K562 (cell line): ENCODE measurements around the gene FBXL22. TPM values are rescaled to one million over a fixed set of nuclear protein-coding genes. Genes with fewer than 3 reads are reported as not detected.

Source experiments
- ATAC-seq: fragments of 200-7000 bp; cut with Tn5 transposase; 3 replicates; pipeline ENCODE4 v1.9.1; 2020; ENCODE audit warnings: moderate library complexity
- BruUV-seq: library from RNA; stranded (reverse); fragments of 400-500 nt; replicated peaks from 2 replicates; lab custom pipeline; 2021; lab: Mats Ljungman, UMichigan
- CTCF ChIA-PET: fragments of 300-600 bp; formaldehyde crosslinking; extraction: SDS; loops from one replicate; lab custom pipeline; 2021; ENCODE audit warnings: low intra/inter-chr PET ratio; lab: Yijun Ruan, JAX
- POLR2A ChIA-PET: fragments of 300-600, 350-650 bp; sonication (Branson Sonifier 250); formaldehyde crosslinking; extraction: SDS; loops from one replicate; lab custom pipeline; 2021; ENCODE audit warnings: antibody characterized with exemption, inconsistent platforms; lab: Yijun Ruan, JAX
- DNase-seq, 4 experiments: peaks; one replicate each; pipeline versions ENCODE4 v3.0.0 to v3.0.0-alpha.2; 2011 to 2018; ENCODE audit warnings: low spot score in 3 of 4, mixed read lengths in 3 of 4; ENCODE audit errors: extremely low read depth in 1 of 4
- FAIRE-seq: peaks from 2 replicates; lab custom pipeline; 2011; peaks lifted over from hg19 to GRCh38; lab: Jason Lieb, UNC
- H2AFZ ChIP-seq: 2 replicates; pipeline ENCODE4 v1.6.0; 2011; ENCODE audit warnings: low read depth, low read length, control low read depth, inconsistent platforms
- H3K27ac ChIP-seq: fragments of 200-600 bp; 3 replicates; pipeline ENCODE4 v1.8.0; 2011; ENCODE audit warnings: low read depth, mild to moderate bottlenecking, control low read depth, inconsistent platforms, low read length, moderate library complexity, mixed read lengths; ENCODE audit errors: extremely low read depth
- H3K27me3 ChIP-seq, 2 experiments: fragments of 300-600 bp in 1 of 2; 2 replicates in 1 of 2; 3 replicates in 1 of 2; pipeline versions ENCODE4 v1.6.0 to v1.8.0; 2011; ENCODE audit warnings: inconsistent platforms in 2 of 2, low read length in 2 of 2, mild to moderate bottlenecking in 1 of 2, mixed read lengths in 1 of 2, moderate library complexity in 1 of 2; ENCODE audit not compliant: control insufficient read depth in 2 of 2, insufficient read depth in 2 of 2
- H3K36me3 ChIP-seq: fragments of 300-600 bp; 3 replicates; pipeline ENCODE4 v1.8.0; 2011; ENCODE audit warnings: mild to moderate bottlenecking, low read length, inconsistent platforms; ENCODE audit not compliant: control insufficient read depth, insufficient read depth
- H3K4me1 ChIP-seq, 2 experiments: fragments of 200-600 bp in 1 of 2; replicated peaks in 1 of 2; 2 replicates in 1 of 2; 3 replicates in 1 of 2; pipeline versions ENCODE4 v1.5.1 to v1.8.0; 2011; ENCODE audit warnings: inconsistent platforms in 2 of 2, low read length in 2 of 2, mild to moderate bottlenecking in 1 of 2, mixed read lengths in 1 of 2, moderate library complexity in 1 of 2; ENCODE audit not compliant: control insufficient read depth in 2 of 2, insufficient read depth in 2 of 2
- H3K4me2 ChIP-seq: 2 replicates; pipeline ENCODE4 v1.6.1; 2011; ENCODE audit warnings: low read length, control low read depth, inconsistent platforms, mixed read lengths; ENCODE audit not compliant: insufficient read depth
- H3K4me3 ChIP-seq: fragments of 200-600 bp; sonication (generic), shearing (Covaris generic); 2 replicates; pipeline ENCODE4 v1.5.1; 2016; ENCODE audit warnings: control low read depth, inconsistent platforms
- H3K79me2 ChIP-seq: fragments of 200-600 bp; 3 replicates; pipeline ENCODE4 v1.8.0; 2011; ENCODE audit warnings: low read length, inconsistent platforms; ENCODE audit not compliant: control insufficient read depth, insufficient read depth
- H3K9ac ChIP-seq, 2 experiments: 2 replicates each; pipeline versions ENCODE4 v1.6.0 to v1.6.1; 2011; ENCODE audit warnings: low read depth in 2 of 2, low read length in 2 of 2, control low read depth in 1 of 2, inconsistent platforms in 1 of 2, mild to moderate bottlenecking in 1 of 2, mixed read lengths in 1 of 2; ENCODE audit not compliant: insufficient read depth in 1 of 2
- H3K9me1 ChIP-seq: one replicate; pipeline ENCODE4 v1.6.0; 2011; ENCODE audit warnings: inconsistent platforms, mild to moderate bottlenecking, low read length, moderate library complexity; ENCODE audit not compliant: control insufficient read depth, insufficient read depth
- H3K9me3 ChIP-seq: replicated peaks from 2 replicates; pipeline ENCODE4 v1.5.1; 2011; ENCODE audit warnings: low read depth, low read length, inconsistent platforms; ENCODE audit not compliant: control insufficient read depth, insufficient read depth
- H4K20me1 ChIP-seq: replicated peaks from 2 replicates; pipeline ENCODE4 v1.6.1; 2011; ENCODE audit warnings: low read length, inconsistent platforms, mixed read lengths; ENCODE audit not compliant: control insufficient read depth, insufficient read depth
- ATF7 ChIP-seq: fragments of 450-650 bp; IDR thresholded peaks from 2 replicates; pipeline ENCODE4 v1.7.1; 2014; ENCODE audit warnings: mild to moderate bottlenecking, moderate library complexity
- CCAR2 ChIP-seq: fragments of 200-400 bp; formaldehyde crosslinking; IDR thresholded peaks from 2 replicates; pipeline ENCODE4 v1.6.1; 2017; ENCODE audit warnings: mild to moderate bottlenecking, low read depth, low read length
- CREM ChIP-seq: IDR thresholded peaks from 2 replicates; pipeline ENCODE4 v1.6.1; 2014; ENCODE audit warnings: antibody characterized with exemption, low read depth
- EZH2 ChIP-seq: IDR thresholded peaks from 2 replicates; pipeline ENCODE4 v1.6.1; 2012; ENCODE audit warnings: low read depth, mild to moderate bottlenecking, inconsistent platforms, low read length, borderline replicate concordance
- HDAC2 ChIP-seq: fragments of 450-650 bp; IDR thresholded peaks from 2 replicates; pipeline ENCODE4 v1.6.1; 2016; ENCODE audit warnings: mild to moderate bottlenecking
- HMG20B ChIP-seq: fragments of 250-450 bp; sonication (Bioruptor Pico); IDR thresholded peaks from 2 replicates; pipeline ENCODE4 v1.5.0; 2021; ENCODE audit warnings: mild to moderate bottlenecking
- JUN ChIP-seq, 2 experiments: sonication (generic) in 1 of 2; formaldehyde crosslinking in 1 of 2; IDR thresholded peaks; 2 replicates each; pipeline versions ENCODE4 v1.6.1 to v1.8.0; 2012 to 2022; ENCODE audit warnings: borderline replicate concordance in 2 of 2, mild to moderate bottlenecking in 2 of 2, improper control_type of control experiment in 1 of 2, low read depth in 1 of 2, low read length in 1 of 2, missing genetic modification reagents in 1 of 2
- LCOR ChIP-seq: sonication (generic); formaldehyde crosslinking; IDR thresholded peaks from 2 replicates; pipeline ENCODE4 v1.8.0; 2022; ENCODE audit warnings: mild to moderate bottlenecking, missing genetic modification reagents
- MAZ ChIP-seq, 2 experiments: fragments of 450-650 bp in 1 of 2; sonication (generic) in 1 of 2; formaldehyde crosslinking; IDR thresholded peaks in 1 of 2; conservative IDR thresholded peaks in 1 of 2; 2 replicates each; pipeline versions ENCODE4 v1.4.0 to v1.5.0; 2020; ENCODE audit warnings: mild to moderate bottlenecking in 1 of 2, missing genetic modification reagents in 1 of 2
- MCM7 ChIP-seq, 2 experiments: fragments of 450-650 bp; IDR thresholded peaks; 2 replicates each; pipeline ENCODE4 v1.6.1; 2016 to 2018
- PPARD ChIP-seq: fragments of 250-450 bp; sonication (Bioruptor Pico); IDR thresholded peaks from 2 replicates; pipeline ENCODE4 v1.8.0; 2022; ENCODE audit warnings: inconsistent platforms, mild to moderate bottlenecking, moderate library complexity
- RB1 ChIP-seq: fragments of 450-650 bp; IDR thresholded peaks from 2 replicates; pipeline ENCODE4 v1.6.1; 2017; ENCODE audit warnings: low read depth, mild to moderate bottlenecking
- SMC3 ChIP-seq: conservative IDR thresholded peaks from 2 replicates; pipeline ENCODE4 v1.6.1; 2011; ENCODE audit warnings: low read depth, low read length, improper control_type of control experiment; ENCODE audit not compliant: insufficient read depth
- WHSC1 ChIP-seq: IDR thresholded peaks from one replicate; pipeline ENCODE4 v1.6.1; 2012; ENCODE audit warnings: low read length, control low read depth, inconsistent platforms
- ZNF212 ChIP-seq: fragments of 450-650 bp; formaldehyde crosslinking; IDR thresholded peaks from 2 replicates; pipeline ENCODE4 v1.4.0; 2020; ENCODE audit warnings: mild to moderate bottlenecking
- ZNF23 ChIP-seq: fragments of 250-450 bp; sonication (Bioruptor Pico); IDR thresholded peaks from 2 replicates; pipeline ENCODE4 v1.4.0; 2020; ENCODE audit warnings: mild to moderate bottlenecking
- ZNF609 ChIP-seq: sonication (generic); formaldehyde crosslinking; IDR thresholded peaks from 2 replicates; pipeline ENCODE4 v1.8.1; 2023; ENCODE audit warnings: missing genetic modification reagents, mild to moderate bottlenecking, borderline replicate concordance
- WGBS: fragments of 100-300 bp; shearing (Covaris generic); methylation state at CpG from one replicate; pipeline ENCODE4 v1.1.6; 2016; ENCODE audit warnings: low coverage, mixed read lengths; ENCODE audit not compliant: insufficient coverage; ENCODE audit errors: missing lambda C conversion rate; 5-methylcytosine and 5-hydroxymethylcytosine counted together
- in situ Hi-C: fragments of 300-500 bp; cut with MboI; formaldehyde crosslinking; loops from 4 replicates; pipeline ENCODE4 v1.15.0; 2018; ENCODE audit warnings: inconsistent platforms, mixed read lengths
- intact Hi-C: fragments of 100-400 bp; cut with micrococcal nuclease; formaldehyde crosslinking; loops from 2 replicates; pipeline ENCODE4 v1.14.2; 2022
- polyA plus RNA-seq, 8 experiments: library from polyadenylated mRNA; depleted of rRNA in 4 of 8; stranded (reverse) in 5 of 8; unstranded in 3 of 8; fragments of >200 nt; fragmentation: Nextera tagmentation in 2 of 8; fragmentation: Illumina TruSeq in 1 of 8; extraction: Ambion mirVana in 2 of 8; extraction: Trizol in 1 of 8; gene quantifications; 2 replicates each; pipeline versions ENCODE4 v1.2.1 to v1.2.3, GENCODE V29; 2011 to 2014; ENCODE audit warnings: inconsistent platforms in 1 of 8, missing spikeins in 1 of 8
- total RNA-seq, 7 experiments: library from RNA; depleted of rRNA in 6 of 7; stranded (reverse); fragments of >200 nt in 6 of 7; fragmentation: Illumina TruSeq in 2 of 7; extraction: Trizol in 2 of 7; gene quantifications; 2 replicates each; pipeline versions ENCODE4 v1.2.1 to v1.2.3, GENCODE V29; 2011 to 2021; ENCODE audit warnings: low replicate concordance in 1 of 7

Gene FBXL22
- total and polyA plus RNA-seq, 9 of the 15 experiments (the other 6 are each of a cell fraction or from before 2014, with no cell fraction given): not detected

GRCh38 chr15:63610209-63610841 is 13.1 kb downstream of the FBXL22 start:
- FAIRE-seq (peak; percentile 98), ATAC-seq (peak; percentile 97), DNase-seq (peak; percentile 70 to 84 (median 76))
- H3K4me2 ChIP-seq: peak overlapping the region; percentile 5; the same call in 1 of the 2 replicates
- no peaks in the 10 kb centered on the region for H4K20me1 ChIP-seq
- peaks cover 0 to 11% of the 10 kb centered on the region in 2 experiments; a peak in 3 of 5 replicates for H3K4me1 ChIP-seq
- CTCF ChIA-PET: interaction anchor here (0.6 to 0.9 kb wide), 3 partner anchors 457 to 1071 kb away, joined by 3 to 4 read pairs (median 4); no protein-coding TSS in a partner anchor
- POLR2A ChIA-PET: interaction anchor here (0.7 to 1.4 kb wide), 4 partner anchors 11 to 183 kb away, joined by 3 to 9 read pairs (median 4); partner anchors contain the start of gene FBXL22
- no TSS peak for BruUV-seq
- intact Hi-C loops: loop anchor here (1.0 to 10.0 kb wide), 4 partner anchors 280 to 544 kb away; partner anchors contain the start of gene SNX22
- no peaks in the 10 kb centered on the region for H3K9me3 ChIP-seq
- H3K9ac ChIP-seq: peak overlapping the region in 1 of 2 experiments; percentile 29; a peak in 1 of 4 replicates
- in situ Hi-C loops: loop anchor here (5.0 kb wide), 1 partner anchor 457 kb away; no protein-coding TSS in a partner anchor
- peaks cover 87% of the 10 kb centered on the region for H3K36me3 ChIP-seq
- 12% methylated on average over 6 of the region's 6 CpGs for WGBS
- no peaks in the 10 kb centered on the region for H3K9me1 ChIP-seq
- H3K79me2 ChIP-seq: no peaks in the 10 kb centered on the region
- H3K27ac ChIP-seq: peak overlapping the region; percentile 57
- H3K27me3 ChIP-seq: no peaks in the 10 kb centered on the region
- H3K4me3 ChIP-seq: no peak overlapping the region
- no peak overlapping the region for H2AFZ ChIP-seq
- TF ChIP-seq MAZ (CRISPR knock-in tag; conservative IDR thresholded peaks at IDR 0.05 in 1 of 2, IDR thresholded peaks at IDR 0.05 in 1 of 2) (0 out of 4 replicates have a peak, but pooled peaks of 1 of the 2 experiments have one; percentile 45), ATF7 (peak; percentile 52), WHSC1 (no peak), SMC3 (peak; percentile 65), HMG20B (no peak), JUN (IDR thresholded peaks at IDR 0.05; ENCODE audit: borderline replicate concordance, low read depth, low read length) (no peak), JUN (CRISPR knock-in tag; IDR thresholded peaks at IDR 0.05; ENCODE audit: borderline replicate concordance) (no peak), ZNF23 (CRISPR knock-in tag) (no peak), ZNF212 (CRISPR knock-in tag) (no peak), CCAR2 (no peak), LCOR (CRISPR knock-in tag) (peak; percentile 65), PPARD (no peak), HDAC2 (no peak), CREM (peak; percentile 53), EZH2 (no peak), MCM7 (IDR thresholded peaks at IDR 0.05) (no peak), ZNF609 (CRISPR knock-in tag) (no peak), RB1 (peak; percentile 55; the same call in 1 of the 2 replicates)
